Measurements from ENCODE around the gene ELFN1.

ELFN1 gene

DNA sequence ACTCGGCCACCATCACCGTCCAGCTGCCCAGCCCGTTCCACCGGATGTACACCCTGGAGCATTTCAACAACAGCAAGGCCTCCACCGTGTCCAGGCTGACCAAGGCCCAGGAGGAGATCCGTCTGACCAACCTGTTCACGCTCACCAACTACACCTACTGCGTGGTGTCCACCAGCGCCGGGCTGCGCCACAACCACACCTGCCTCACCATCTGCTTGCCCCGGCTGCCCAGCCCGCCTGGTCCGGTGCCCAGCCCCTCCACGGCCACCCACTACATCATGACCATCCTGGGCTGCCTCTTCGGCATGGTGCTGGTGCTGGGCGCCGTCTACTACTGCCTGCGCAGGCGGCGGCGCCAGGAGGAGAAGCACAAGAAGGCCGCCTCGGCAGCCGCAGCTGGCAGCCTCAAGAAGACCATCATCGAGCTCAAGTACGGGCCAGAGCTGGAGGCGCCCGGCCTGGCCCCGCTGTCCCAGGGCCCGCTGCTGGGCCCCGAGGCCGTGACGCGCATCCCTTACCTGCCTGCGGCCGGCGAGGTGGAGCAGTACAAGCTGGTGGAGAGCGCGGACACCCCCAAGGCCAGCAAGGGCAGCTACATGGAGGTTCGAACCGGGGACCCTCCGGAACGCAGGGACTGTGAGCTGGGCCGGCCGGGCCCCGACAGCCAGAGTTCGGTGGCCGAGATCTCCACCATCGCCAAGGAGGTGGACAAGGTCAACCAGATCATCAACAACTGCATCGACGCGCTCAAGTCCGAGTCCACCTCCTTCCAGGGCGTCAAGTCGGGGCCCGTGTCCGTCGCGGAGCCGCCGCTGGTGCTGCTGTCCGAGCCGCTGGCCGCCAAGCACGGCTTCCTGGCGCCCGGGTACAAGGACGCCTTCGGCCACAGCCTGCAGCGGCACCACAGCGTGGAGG lies 75.8 kb downstream of the ELFN1 start:
- no peak for DNase-seq

DNA sequence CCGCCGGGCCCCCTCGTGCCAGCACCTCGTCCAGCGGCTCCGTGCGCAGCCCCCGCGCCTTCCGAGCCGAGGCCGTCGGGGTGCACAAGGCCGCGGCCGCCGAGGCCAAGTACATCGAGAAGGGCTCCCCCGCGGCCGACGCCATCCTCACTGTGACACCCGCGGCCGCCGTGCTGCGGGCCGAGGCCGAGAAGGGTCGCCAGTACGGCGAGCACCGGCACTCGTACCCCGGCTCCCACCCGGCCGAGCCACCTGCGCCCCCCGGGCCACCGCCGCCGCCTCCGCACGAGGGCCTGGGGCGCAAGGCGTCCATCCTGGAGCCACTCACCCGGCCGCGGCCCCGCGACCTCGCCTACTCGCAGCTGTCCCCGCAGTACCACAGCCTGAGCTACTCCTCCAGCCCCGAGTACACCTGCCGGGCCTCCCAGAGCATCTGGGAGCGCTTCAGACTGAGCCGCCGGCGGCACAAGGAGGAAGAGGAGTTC lies 76.5 kb downstream of the ELFN1 start:
- no peak for DNase-seq

DNA sequence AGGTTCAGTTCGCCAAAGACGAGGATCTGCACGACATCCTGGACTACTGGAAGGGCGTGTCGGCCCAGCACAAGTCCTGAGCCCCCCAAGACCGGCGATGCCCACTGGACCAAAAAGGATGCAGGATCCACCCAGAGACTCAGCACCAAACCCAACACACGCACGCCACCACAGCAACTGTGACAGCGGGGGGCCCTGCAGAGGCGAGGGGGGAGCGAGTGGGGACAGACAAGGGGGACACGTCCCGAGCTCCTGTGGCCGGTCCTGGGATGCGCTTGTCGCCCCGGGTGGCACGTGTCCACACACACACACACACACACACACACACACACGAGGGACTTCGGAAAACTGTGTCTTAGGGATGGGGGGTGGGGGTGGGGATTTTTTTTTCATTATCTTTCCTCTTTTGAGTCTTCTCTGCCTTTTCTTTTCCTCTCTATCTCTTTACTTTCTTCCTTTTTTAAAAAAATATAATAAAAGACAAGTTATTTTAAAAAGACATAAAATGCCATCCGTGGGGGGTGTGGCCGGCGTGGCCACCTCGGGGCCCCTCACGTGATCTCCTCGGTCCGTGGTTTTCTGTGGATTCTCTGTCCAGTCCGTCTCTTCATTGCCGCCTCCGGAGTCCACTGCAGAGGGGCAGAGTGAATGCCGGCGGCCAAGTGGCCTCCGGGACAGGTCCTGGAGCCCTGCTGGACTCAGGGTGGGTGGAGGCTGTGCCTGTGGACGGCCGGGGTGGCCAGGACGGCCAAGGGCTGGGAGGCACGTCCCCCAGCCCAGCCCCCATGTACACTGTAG lies 77.1 kb downstream of the ELFN1 start:
- DNase-seq: no peak

DNA sequence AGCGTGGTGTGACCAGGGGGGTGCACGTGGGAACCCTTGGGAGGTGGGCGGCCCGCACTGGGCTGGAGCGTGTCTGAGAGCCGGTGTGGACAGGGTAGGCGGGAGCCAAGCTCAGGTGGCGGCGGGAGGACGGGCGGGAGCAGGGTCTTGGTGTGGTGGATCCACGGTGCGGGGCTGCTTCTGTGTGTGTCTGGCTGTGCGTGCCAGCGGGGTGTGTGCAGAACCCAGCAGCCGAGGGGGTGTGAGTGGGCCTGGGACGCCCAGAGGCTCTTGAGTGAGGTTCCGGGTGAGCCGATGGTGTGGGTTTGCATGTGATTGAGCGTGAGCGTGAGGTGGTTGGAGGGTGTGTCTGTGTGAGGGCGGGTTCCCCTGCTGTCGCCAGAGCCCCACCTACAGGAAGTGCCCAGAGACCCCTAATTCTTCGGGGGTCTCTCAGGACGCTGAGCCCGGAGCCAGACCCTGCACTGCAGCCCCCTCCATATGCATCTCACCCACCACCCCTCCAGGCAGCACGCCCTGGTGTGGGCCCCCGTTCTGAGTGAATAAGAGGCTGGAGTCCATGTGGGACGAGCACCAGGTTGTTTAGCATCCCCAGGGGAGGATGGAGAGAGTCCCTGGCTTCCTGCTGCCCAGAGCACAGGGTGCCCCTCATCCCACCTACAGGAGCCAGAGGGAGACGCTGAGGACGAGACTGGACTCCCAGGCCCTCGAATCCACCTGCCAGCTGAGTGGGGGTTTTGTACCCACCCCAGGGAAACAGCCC lies 78.2 kb downstream of the ELFN1 start:
- no peak for DNase-seq

DNA sequence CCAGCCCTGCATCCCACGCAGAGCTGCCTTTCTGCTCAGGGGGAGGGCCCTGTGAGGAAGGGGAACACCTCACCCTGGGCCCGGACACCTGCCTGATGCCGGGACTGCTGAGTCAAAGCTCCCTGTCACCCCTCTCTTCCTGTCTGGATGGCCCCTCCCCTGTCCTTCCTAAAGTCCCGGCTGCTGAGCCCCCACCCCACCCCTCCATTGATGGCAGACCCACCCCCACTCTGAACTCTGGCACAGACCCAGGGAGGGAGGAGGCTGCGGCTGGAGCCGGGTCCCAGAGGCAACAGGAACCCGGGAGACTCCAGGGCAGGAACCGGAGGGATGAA lies 78.7 kb downstream of the ELFN1 start:
- DNase-seq: no peak

DNA sequence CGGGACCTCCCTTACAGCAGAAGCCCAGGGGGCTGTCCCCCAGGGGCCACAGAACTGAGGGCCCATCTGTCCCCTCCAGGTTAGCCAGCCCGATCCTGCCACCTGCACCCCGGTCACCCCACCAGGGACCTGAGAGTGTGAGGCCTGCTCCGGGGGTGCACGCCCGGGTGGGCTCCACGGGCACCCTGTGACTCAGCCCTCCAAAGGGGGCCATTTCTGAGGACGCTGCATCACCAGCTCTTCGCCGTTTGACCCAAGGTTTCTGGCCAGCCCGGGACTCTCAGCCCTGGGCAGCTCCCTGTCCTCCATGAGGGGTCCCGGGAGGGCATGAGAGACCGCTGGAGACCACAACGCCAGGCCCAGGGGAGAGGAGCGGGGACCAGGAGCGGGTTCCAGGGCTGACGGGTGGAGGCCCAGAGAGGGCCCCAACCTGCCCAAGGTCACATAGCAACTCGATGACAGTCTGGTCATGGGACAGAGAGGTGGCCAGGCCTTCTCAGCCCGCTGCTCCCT lies 79.3 kb downstream of the ELFN1 start:
- no peak for DNase-seq

DNA sequence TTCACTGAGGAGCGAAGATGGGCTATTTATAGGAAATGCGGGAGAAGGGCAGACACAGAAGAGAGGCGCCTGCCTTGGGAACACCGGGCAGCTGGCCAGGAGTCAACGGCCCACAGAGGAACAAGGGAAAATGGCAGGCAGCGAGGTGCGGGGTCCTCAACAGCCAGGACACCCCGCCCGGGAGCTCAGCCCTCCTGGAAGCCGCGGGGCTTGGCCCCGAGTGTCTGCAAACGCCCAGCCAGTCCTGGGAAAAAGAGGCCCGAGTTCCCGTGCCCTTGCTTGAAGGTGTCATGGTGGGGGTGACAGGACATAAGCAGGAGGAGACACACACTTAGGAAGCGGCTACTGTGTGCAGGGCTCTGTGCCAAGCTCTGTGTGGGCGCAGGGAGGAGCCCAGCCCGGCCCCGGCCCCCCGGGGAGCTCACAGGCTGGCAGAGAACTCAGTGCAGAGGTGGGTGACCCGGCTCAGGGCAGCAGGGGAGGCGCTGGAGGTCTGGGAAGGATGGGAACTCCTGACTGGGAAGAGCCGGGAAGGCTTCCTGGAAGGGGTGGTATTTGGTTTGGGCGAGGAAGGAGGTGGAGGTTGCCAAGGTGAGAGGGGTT lies 79.9 kb downstream of the ELFN1 start:
- no peak for DNase-seq

DNA sequence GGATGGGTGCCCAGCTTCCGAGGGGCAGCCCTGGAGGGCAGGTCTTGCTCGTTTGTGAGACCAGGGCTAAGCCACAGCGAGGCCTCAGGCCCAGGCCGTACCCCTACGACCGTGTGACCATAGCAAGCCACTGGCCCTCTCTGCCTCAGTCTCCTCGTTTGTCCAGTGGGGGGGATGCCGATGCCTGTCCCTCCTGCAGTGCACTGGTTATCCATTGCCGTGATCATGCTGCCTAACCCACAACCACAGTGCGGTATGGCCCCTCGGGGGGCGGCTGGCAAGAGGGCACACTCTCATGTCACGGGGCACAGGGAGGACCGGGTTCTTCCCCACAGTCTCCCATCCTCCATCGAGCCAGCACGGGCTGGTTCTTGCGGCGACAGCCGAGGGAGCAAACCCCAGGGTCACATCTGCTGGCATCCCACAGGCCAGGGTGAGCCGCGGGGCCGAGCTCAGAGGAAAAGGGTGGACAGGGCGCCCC lies 80.5 kb downstream of the ELFN1 start:
- DNase-seq: no peak

DNA sequence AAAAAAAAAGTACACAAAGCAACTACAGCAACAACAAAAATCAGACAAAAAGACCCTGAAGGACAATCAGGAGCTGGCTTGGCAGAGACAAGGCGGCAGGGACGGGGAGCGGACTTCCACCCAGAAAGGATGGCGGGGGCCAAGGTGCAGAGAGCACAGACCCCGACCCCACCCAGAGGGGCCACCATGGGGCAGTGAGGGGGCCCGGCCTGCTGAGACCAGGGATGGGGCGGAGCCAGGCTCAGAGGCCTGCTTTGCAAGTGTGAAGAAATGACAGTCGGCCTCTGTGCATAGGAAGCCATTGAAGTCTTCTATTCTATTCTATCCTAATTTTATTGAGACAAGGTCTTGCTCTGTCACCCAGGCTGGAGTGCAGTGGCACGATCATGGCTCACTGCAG lies 82.0 kb downstream of the ELFN1 start:
- no peak for DNase-seq

DNA sequence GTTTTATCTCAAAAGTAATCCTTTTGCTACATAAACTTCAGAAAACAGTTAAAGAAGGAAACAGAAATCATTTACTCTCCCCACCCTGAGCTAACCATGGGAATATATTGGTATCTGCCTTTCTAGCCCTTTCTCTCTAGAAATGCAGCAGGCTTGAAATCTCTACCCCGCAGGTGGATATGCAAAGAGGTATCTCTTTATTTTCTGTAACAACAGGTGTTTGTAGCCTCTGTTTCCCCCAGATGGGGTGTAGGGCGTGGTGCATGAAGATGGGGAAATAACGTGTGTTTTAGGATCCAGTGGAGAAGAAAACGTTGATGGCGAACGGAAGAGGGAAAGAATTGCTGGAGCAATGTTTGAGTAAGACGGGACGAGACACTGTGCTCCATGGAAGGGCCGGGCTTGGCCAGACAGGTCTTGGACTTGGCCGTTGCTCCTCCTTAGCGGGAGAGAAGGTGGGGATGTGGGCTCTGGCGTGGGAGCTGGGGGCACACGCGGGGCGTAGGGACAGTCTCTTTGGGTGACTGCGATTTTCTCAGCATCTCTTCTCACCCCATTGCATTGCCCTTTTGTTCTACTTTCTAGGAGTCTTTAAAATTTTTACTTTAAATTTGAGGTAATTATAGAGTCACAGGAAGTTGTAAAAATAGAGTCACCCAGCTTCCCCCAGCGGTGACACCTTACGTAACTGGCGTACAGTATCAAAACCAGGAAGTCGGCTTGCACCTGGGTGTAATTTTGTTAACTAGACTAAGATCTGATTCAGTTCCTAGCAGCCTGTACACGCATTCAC lies 82.9 kb downstream of the ELFN1 start:
- no peak for DNase-seq

DNA sequence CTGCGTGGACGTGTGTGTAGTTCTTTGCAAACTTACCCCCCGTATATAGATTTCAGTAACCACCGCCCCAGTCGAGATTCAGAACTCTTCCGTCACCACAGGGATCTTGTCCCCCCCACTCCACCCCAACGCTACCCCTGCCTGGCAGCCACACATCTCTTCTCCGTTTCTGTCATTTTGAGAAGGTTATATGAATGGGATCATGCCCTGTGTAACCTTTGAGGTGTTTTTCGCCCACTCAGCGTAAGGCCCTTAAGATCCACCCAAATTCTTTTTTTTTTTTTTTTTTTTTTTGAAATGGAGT lies 83.4 kb downstream of the ELFN1 start:
- no peak for DNase-seq

DNA sequence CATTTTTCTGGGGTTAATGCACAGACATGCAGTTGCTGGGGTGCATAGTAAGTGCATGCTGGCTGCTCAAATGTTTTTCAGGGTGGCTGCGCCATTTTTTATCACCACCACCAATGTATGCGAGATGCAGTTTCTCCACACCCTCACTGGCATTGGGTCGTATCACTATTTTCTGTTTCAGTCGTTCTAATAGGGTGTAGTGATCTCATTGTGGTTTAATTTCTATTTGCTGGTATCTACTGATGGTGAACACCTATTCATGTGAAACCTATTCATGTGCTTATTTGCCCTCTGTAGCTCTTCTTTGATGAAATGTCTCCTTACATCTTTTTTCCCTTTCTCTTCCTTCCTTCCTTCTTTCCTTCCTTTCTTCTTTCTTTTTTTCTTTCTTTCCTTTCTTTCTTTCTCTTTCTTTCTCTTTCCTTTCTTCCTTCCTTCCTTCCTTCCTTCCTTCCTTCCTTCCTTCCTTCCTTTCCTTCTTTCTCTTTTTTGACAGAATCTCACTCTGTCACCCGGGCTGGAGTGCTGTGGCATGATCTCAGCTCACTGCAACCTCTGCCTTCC lies 84.3 kb downstream of the ELFN1 start:
- DNase-seq: no peak

DNA sequence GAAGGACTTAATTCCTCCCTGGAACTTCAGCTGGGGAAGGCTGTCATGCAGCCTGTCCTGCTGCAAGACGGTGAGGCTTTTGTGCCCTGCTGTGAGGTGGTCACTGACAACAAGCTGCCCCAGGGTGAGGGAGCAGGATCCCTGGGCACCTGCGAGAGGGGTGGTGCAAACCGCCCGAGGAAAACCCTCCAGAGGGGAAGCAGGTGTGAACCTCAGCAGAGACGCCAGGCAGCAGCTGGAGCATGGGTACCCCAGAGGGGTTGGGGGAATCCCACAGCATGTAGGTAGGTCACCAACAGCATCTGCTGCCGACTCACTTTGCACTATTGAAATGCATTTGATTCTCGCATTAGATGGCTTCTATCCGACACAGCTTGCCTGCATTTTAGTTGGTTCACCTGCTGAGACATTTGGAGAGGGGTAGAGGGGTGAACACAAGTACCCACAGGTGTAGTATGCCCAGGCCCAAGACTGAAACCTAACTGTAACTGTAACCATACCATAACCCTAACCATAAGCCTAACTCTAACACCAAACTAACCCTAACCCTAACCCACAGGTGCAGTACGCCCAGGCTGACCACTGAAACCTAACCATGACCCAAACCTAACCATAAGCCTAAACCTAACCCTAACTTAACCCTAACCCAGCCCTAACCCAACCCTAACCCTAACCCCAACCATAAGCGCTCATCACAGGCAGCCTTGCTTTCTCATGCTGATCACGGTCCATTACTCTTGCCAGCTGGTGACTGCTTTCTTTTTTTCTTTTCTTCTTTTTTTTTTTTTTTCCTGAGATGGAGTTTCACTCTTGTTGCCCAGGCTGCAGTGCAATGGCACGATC lies 85.9 kb downstream of the ELFN1 start:
- no peak for DNase-seq

DNA sequence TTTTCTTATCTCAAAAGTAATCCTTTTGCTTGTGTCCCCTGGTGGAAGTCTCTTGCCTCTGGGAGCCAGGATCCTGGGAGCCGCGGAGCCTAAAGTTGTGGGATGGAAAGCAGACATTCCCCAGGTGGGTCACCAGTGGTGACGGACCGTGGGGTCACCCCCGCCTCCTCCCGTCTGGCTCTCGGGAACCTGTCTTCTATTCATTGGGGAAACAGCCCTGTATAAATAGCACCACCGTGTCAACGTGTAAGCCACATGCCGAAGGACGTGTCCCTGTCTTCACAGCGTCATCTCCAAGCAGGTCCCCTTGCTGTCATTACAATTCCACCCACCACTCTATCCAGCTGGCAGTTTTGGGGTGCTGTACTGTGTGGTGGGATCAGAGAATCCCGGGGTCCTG lies 87.5 kb downstream of the ELFN1 start:
- no peak for DNase-seq

DNA sequence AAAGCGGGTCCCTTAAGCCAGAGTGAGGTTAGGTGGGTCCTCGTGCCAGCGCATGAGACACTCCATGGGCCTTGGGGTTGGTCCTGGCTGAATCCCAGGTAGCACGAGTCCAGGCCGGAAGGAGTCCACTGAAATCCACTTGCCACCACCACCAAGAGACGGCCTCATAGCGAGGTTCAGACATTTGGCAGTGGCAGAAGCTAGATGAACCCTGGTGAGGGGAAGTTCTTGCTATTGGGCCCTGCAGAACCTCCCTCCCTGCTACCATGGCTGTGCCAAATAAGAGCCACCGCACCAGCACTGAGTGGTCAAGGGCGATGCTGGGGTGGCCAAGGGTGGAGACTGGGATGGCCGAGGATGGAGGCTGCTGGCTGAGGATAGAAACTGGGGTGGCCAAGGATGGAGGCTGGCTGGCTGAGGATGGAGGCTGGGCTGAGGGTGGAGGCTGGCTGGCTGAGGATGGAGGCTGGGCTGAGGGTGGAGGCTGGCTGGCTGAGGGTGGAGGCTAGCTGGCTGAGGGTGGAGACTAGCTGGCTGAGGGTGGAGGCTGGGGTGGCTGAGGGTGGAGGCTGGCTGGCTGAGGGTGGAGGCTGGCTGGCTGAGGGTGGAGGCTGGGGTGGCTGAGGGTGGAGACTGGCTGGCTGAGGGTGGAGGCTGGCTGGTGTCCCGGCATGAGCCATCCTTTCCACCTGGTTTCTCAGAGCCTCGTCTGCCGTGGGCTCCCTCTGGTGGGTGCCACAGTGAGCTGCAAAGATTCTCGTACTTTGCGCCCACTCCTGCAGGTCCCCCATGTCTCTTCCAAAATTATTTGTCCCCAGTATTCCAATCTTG lies 88.2 kb downstream of the ELFN1 start:
- DNase-seq: peak in 1 of 2 experiments; percentile 54

DNA sequence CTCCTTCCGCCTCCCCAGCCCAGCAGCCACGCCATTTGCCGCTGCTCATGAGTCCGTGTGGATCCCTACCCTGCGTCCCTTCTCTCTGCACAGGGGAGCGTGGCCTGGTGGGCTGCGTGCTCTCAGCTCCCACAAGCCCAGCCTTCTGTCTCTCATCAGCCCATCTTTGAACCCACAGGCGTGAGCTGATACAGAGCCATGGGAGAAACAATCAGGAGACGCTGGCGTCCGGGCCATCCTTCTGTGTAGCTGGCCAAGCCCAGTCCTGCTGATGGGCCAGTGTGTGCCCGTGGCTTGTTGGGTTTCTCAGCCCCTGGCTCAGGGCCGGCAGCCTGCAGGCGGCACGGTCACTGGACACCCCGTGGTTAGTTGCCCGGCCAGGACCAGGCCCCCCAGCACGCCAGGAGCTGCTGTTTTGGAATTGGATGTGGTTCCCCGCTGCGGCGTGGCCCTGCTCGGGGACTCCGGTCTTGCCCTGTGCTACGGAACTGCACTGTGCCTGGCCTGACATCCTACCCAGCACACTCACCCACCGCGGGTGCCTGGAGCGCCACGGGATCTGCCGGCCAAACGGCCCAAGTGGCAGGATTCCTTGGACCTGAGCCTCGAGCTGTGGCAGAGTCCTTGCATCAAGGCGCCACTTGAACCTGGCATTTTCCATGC lies 88.9 kb downstream of the ELFN1 start:
- DNase-seq: no peak

DNA sequence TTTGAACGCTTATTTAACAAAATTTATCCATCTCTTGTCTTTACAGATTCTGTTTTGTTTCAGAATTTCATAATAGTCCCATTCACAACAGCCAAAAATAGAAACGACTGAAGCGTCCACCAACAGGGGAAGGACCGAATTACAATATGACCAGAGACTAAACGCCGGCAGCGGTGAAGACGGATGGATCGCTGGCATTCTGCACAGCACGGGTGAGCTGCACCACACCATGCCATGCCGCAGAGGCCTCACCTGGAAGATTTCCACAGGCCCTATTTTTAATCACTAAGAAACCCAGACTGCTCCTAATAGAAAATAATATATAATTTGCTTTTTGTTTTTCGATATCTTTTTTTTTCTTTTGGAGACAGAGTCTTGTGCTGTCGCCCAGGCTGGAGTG lies 91.0 kb downstream of the ELFN1 start:
- DNase-seq: no peak

DNA sequence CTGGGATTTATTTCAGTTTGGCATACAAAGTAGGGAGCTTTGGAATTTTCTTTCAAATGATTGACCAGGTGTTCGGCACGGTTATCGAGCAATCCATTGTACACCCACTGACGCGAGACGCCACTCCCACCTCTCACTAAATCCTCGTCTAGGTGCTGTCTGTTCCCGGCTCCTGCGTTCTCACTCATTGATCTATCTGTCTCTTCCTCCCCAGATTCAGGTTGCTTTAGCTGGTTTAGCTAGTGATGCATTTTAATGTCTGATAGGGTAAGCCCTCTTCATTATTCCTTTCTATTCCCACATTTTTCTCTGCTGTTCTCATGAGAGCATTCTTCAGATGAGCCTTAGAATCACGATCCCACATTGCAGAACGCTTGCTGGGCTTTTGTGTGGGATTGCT lies 91.7 kb downstream of the ELFN1 start:
- no peak for DNase-seq
